SK-N-MC (cell line): ENCODE measurements around the gene HCN1.

Source experiments
- EZH2 ChIP-seq: fragments of 200-600 bp; sonication (generic); IDR thresholded peaks from one replicate; pipeline ENCODE4 v1.6.1; 2017; ENCODE audit warnings: antibody characterized with exemption
- FOXP2 ChIP-seq: optimal IDR thresholded peaks from 2 replicates; pipeline ENCODE3; 2011; ENCODE audit warnings: mild to moderate bottlenecking, moderate library complexity; ENCODE audit not compliant: insufficient read depth; ENCODE audit errors: extremely low read length, control extremely low read depth
- POLR2AphosphoS5 ChIP-seq: IDR thresholded peaks from 2 replicates; pipeline ENCODE4 v1.6.1; 2012; ENCODE audit warnings: mild to moderate bottlenecking, low read depth, low read length, borderline replicate concordance

- TF ChIP-seq EZH2 = no peak
- no peak for TF ChIP-seq POLR2AphosphoS5
- TF ChIP-seq FOXP2 = no peak
Measured at GRCh38 chr5:45281081-45281480, 415.1 kb downstream of the HCN1 start.
